K562 (cell line): ENCODE data around the gene DGCR2. TPM values are rescaled to one million over a fixed set of nuclear protein-coding genes. Genes with fewer than 3 reads are reported as not detected.

ENCODE experiments used
- ATAC-seq: fragments of 200-7000 bp; cut with Tn5 transposase; 3 replicates; pipeline ENCODE4 v1.9.1; 2020; ENCODE audit warnings: moderate library complexity
- BruUV-seq: library from RNA; stranded (reverse); fragments of 400-500 nt; replicated peaks from 2 replicates; lab custom pipeline; 2021; lab: Mats Ljungman, UMichigan
- CTCF ChIA-PET: fragments of 300-600 bp; formaldehyde crosslinking; extraction: SDS; loops from one replicate; lab custom pipeline; 2021; ENCODE audit warnings: low intra/inter-chr PET ratio; lab: Yijun Ruan, JAX
- POLR2A ChIA-PET: fragments of 300-600, 350-650 bp; sonication (Branson Sonifier 250); formaldehyde crosslinking; extraction: SDS; loops from one replicate; lab custom pipeline; 2021; ENCODE audit warnings: antibody characterized with exemption, inconsistent platforms; lab: Yijun Ruan, JAX
- DNase-seq, 4 experiments: peaks; one replicate each; pipeline versions ENCODE4 v3.0.0 to v3.0.0-alpha.2; 2011 to 2018; ENCODE audit warnings: low spot score in 3 of 4, mixed read lengths in 3 of 4; ENCODE audit errors: extremely low read depth in 1 of 4
- FAIRE-seq: peaks from 2 replicates; lab custom pipeline; 2011; peaks lifted over from hg19 to GRCh38; lab: Jason Lieb, UNC
- H2AFZ ChIP-seq: 2 replicates; pipeline ENCODE4 v1.6.0; 2011; ENCODE audit warnings: low read depth, low read length, control low read depth, inconsistent platforms
- H3K27ac ChIP-seq: fragments of 200-600 bp; 3 replicates; pipeline ENCODE4 v1.8.0; 2011; ENCODE audit warnings: low read depth, mild to moderate bottlenecking, control low read depth, inconsistent platforms, low read length, moderate library complexity, mixed read lengths; ENCODE audit errors: extremely low read depth
- H3K27me3 ChIP-seq, 2 experiments: fragments of 300-600 bp in 1 of 2; 2 replicates in 1 of 2; 3 replicates in 1 of 2; pipeline versions ENCODE4 v1.6.0 to v1.8.0; 2011; ENCODE audit warnings: inconsistent platforms in 2 of 2, low read length in 2 of 2, mild to moderate bottlenecking in 1 of 2, mixed read lengths in 1 of 2, moderate library complexity in 1 of 2; ENCODE audit not compliant: control insufficient read depth in 2 of 2, insufficient read depth in 2 of 2
- H3K36me3 ChIP-seq: fragments of 300-600 bp; 3 replicates; pipeline ENCODE4 v1.8.0; 2011; ENCODE audit warnings: mild to moderate bottlenecking, low read length, inconsistent platforms; ENCODE audit not compliant: control insufficient read depth, insufficient read depth
- H3K4me1 ChIP-seq, 2 experiments: fragments of 200-600 bp in 1 of 2; replicated peaks in 1 of 2; 2 replicates in 1 of 2; 3 replicates in 1 of 2; pipeline versions ENCODE4 v1.5.1 to v1.8.0; 2011; ENCODE audit warnings: inconsistent platforms in 2 of 2, low read length in 2 of 2, mild to moderate bottlenecking in 1 of 2, mixed read lengths in 1 of 2, moderate library complexity in 1 of 2; ENCODE audit not compliant: control insufficient read depth in 2 of 2, insufficient read depth in 2 of 2
- H3K4me2 ChIP-seq: 2 replicates; pipeline ENCODE4 v1.6.1; 2011; ENCODE audit warnings: low read length, control low read depth, inconsistent platforms, mixed read lengths; ENCODE audit not compliant: insufficient read depth
- H3K4me3 ChIP-seq: fragments of 200-600 bp; sonication (generic), shearing (Covaris generic); 2 replicates; pipeline ENCODE4 v1.5.1; 2016; ENCODE audit warnings: control low read depth, inconsistent platforms
- H3K79me2 ChIP-seq: fragments of 200-600 bp; 3 replicates; pipeline ENCODE4 v1.8.0; 2011; ENCODE audit warnings: low read length, inconsistent platforms; ENCODE audit not compliant: control insufficient read depth, insufficient read depth
- H3K9ac ChIP-seq, 2 experiments: 2 replicates each; pipeline versions ENCODE4 v1.6.0 to v1.6.1; 2011; ENCODE audit warnings: low read depth in 2 of 2, low read length in 2 of 2, control low read depth in 1 of 2, inconsistent platforms in 1 of 2, mild to moderate bottlenecking in 1 of 2, mixed read lengths in 1 of 2; ENCODE audit not compliant: insufficient read depth in 1 of 2
- H3K9me1 ChIP-seq: one replicate; pipeline ENCODE4 v1.6.0; 2011; ENCODE audit warnings: inconsistent platforms, mild to moderate bottlenecking, low read length, moderate library complexity; ENCODE audit not compliant: control insufficient read depth, insufficient read depth
- H3K9me3 ChIP-seq: replicated peaks from 2 replicates; pipeline ENCODE4 v1.5.1; 2011; ENCODE audit warnings: low read depth, low read length, inconsistent platforms; ENCODE audit not compliant: control insufficient read depth, insufficient read depth
- H4K20me1 ChIP-seq: replicated peaks from 2 replicates; pipeline ENCODE4 v1.6.1; 2011; ENCODE audit warnings: low read length, inconsistent platforms, mixed read lengths; ENCODE audit not compliant: control insufficient read depth, insufficient read depth
- ATF1 ChIP-seq, 2 experiments: fragments of 450-650 bp in 1 of 2; IDR thresholded peaks; 2 replicates each; pipeline ENCODE4 v1.6.1; 2016; ENCODE audit warnings: missing compliant biosample characterization in 1 of 2, missing genetic modification characterization in 1 of 2
- CBX3 ChIP-seq, 2 experiments: IDR thresholded peaks; 1 replicate in 1 of 2; 2 replicates in 1 of 2; pipeline ENCODE4 v1.6.1; 2012; ENCODE audit warnings: inconsistent platforms in 2 of 2, low read length in 2 of 2, borderline replicate concordance in 1 of 2, control low read depth in 1 of 2
- CBX5 ChIP-seq: IDR thresholded peaks from 2 replicates; pipeline ENCODE4 v1.6.1; 2014; ENCODE audit warnings: low read depth, borderline replicate concordance
- FOXJ2 ChIP-seq: fragments of 200-800 bp; sonication (Bioruptor generic); IDR thresholded peaks from 2 replicates; pipeline ENCODE4 v1.6.1; 2016; ENCODE audit warnings: missing genetic modification characterization, missing compliant biosample characterization
- ID3 ChIP-seq, 2 experiments: fragments of 250-450 bp in 1 of 2; fragments of 450-650 bp in 1 of 2; sonication (Bioruptor Pico) in 1 of 2; IDR thresholded peaks; 2 replicates each; pipeline versions ENCODE4 v1.6.1 to v1.8.0; 2016 to 2021; ENCODE audit warnings: mild to moderate bottlenecking in 2 of 2, moderate library complexity in 2 of 2, missing compliant biosample characterization in 1 of 2, missing genetic modification characterization in 1 of 2
- JUND ChIP-seq, 2 experiments: IDR thresholded peaks; 2 replicates in 1 of 2; 3 replicates in 1 of 2; pipeline ENCODE4 v1.6.1; 2011; ENCODE audit warnings: borderline replicate concordance in 2 of 2, low read depth in 2 of 2, low read length in 2 of 2, improper control_type of control experiment in 1 of 2, missing biosample characterization in 1 of 2, missing genetic modification characterization in 1 of 2, missing genetic modification reagents in 1 of 2
- KLF13 ChIP-seq: fragments of 450-650 bp; IDR thresholded peaks from 2 replicates; pipeline ENCODE4 v1.6.1; 2016; ENCODE audit warnings: missing genetic modification characterization, low read depth, mild to moderate bottlenecking, missing compliant biosample characterization, moderate library complexity, borderline replicate concordance
- RFX1 ChIP-seq: fragments of 450-650 bp; IDR thresholded peaks from 2 replicates; pipeline ENCODE4 v1.6.1; 2016; ENCODE audit warnings: mild to moderate bottlenecking, moderate library complexity
- TAF15 ChIP-seq: fragments of 200-400 bp; formaldehyde crosslinking; IDR thresholded peaks from 2 replicates; pipeline ENCODE4 v1.6.1; 2017; ENCODE audit warnings: mild to moderate bottlenecking, low read depth, low read length, moderate library complexity
- ZBTB7A ChIP-seq: IDR thresholded peaks from 2 replicates; pipeline ENCODE4 v1.6.1; 2011; ENCODE audit warnings: low read depth, mild to moderate bottlenecking, low read length, moderate library complexity, borderline replicate concordance; ENCODE audit not compliant: control insufficient read depth
- ZNF12 ChIP-seq: sonication (generic); formaldehyde crosslinking; IDR thresholded peaks from 2 replicates; pipeline ENCODE4 v1.4.0; 2020; ENCODE audit warnings: mild to moderate bottlenecking, missing genetic modification reagents
- ZNF740 ChIP-seq, 3 experiments: fragments of 200-800 bp in 1 of 3; sonication (Bioruptor generic) in 1 of 3; sonication (generic) in 1 of 3; formaldehyde crosslinking in 1 of 3; IDR thresholded peaks; 2 replicates each; pipeline versions ENCODE4 v1.6.1 to v1.8.0; 2016 to 2022; ENCODE audit warnings: mild to moderate bottlenecking in 2 of 3, missing compliant biosample characterization in 2 of 3, missing genetic modification characterization in 2 of 3, missing genetic modification reagents in 1 of 3
- WGBS: fragments of 100-300 bp; shearing (Covaris generic); methylation state at CpG from one replicate; pipeline ENCODE4 v1.1.6; 2016; ENCODE audit warnings: low coverage, mixed read lengths; ENCODE audit not compliant: insufficient coverage; ENCODE audit errors: missing lambda C conversion rate; 5-methylcytosine and 5-hydroxymethylcytosine counted together
- in situ Hi-C: fragments of 300-500 bp; cut with MboI; formaldehyde crosslinking; loops from 4 replicates; pipeline ENCODE4 v1.15.0; 2018; ENCODE audit warnings: inconsistent platforms, mixed read lengths
- intact Hi-C: fragments of 100-400 bp; cut with micrococcal nuclease; formaldehyde crosslinking; loops from 2 replicates; pipeline ENCODE4 v1.14.2; 2022
- polyA plus RNA-seq, 8 experiments: library from polyadenylated mRNA; depleted of rRNA in 4 of 8; stranded (reverse) in 5 of 8; unstranded in 3 of 8; fragments of >200 nt; fragmentation: Nextera tagmentation in 2 of 8; fragmentation: Illumina TruSeq in 1 of 8; extraction: Ambion mirVana in 2 of 8; extraction: Trizol in 1 of 8; gene quantifications; 2 replicates each; pipeline versions ENCODE4 v1.2.1 to v1.2.3, GENCODE V29; 2011 to 2014; ENCODE audit warnings: inconsistent platforms in 1 of 8, missing spikeins in 1 of 8
- total RNA-seq, 7 experiments: library from RNA; depleted of rRNA in 6 of 7; stranded (reverse); fragments of >200 nt in 6 of 7; fragmentation: Illumina TruSeq in 2 of 7; extraction: Trizol in 2 of 7; gene quantifications; 2 replicates each; pipeline versions ENCODE4 v1.2.1 to v1.2.3, GENCODE V29; 2011 to 2021; ENCODE audit warnings: low replicate concordance in 1 of 7
- TF ChIP-seq, protein P1 (sequence below): sonication (generic); formaldehyde crosslinking; IDR thresholded peaks from 2 replicates; pipeline ENCODE4 v1.9.0; 2022; ENCODE audit warnings: mild to moderate bottlenecking, missing genetic modification reagents
- TF ChIP-seq, protein P2 (sequence below): sonication (generic); formaldehyde crosslinking; IDR thresholded peaks from 2 replicates; pipeline ENCODE4 v1.8.1; 2022; ENCODE audit warnings: missing genetic modification reagents

Gene DGCR2
- total and polyA plus RNA-seq, 9 of the 15 experiments (the other 6 are each of a cell fraction or from before 2014, with no cell fraction given), result 0.69 to 101 (median 56.4) TPM

DNA sequence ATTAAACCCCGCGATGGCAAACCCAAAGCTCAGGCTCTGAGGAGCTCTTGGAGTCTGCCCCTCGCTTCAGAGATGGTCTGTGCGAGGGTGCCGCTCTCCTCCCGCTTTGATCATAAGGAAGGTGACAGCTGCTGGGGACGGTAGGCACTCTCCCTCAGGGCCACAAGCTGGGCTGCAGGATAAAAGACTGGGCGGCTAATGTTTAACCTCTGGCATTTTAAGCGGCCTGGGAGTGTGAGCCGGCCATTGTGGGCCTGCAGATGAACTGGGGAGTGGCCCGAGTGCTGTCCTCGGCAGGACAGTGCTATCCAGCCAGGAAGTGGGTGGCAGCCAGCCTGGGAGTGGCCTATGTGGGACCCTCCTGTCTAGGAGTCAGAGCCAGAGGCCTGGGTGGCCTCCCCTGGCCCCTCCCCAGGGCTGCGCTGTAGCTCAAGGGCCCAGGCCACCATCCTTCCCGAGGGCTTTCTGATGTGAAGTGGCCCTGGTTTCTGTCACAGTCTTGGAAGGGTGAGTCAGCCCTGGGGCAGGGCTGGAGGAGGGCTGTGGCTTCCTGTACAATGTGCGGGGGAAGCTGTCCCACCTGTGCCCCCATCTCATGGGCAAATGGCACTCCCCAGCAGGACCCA is 127.4 kb downstream of the DGCR2 start:
- no peaks in the 10 kb centered on the region for H3K9me3 ChIP-seq
- no peaks in the 10 kb centered on the region for H3K79me2 ChIP-seq
- BruUV-seq, result no TSS peak
- no peak overlapping the region for H3K4me2 ChIP-seq
- no peak overlapping the region for H2AFZ ChIP-seq
- no peaks in the 10 kb centered on the region for H3K9me1 ChIP-seq
- ATAC-seq (peak; percentile 22), DNase-seq (peak in 2 of 4 experiments; percentile 32 to 37), FAIRE-seq (no peak)
- WGBS, result under 1% methylated on average over 15 of the region's 15 CpGs
- POLR2A ChIA-PET, result interaction anchor here (0.9 to 3.3 kb wide), 5 partner anchors 9 to 185 kb away, joined by 3 to 27 read pairs (median 5); no protein-coding TSS in a partner anchor
- no peak overlapping the region for H3K4me3 ChIP-seq
- peaks cover 40% of the 10 kb centered on the region for H4K20me1 ChIP-seq
- H3K27me3 ChIP-seq, result peaks cover 97 to 100% of the 10 kb centered on the region in 2 experiments
- peaks cover 0 to 14% of the 10 kb centered on the region in 2 experiments; a peak in 1 of 5 replicates for H3K4me1 ChIP-seq
- intact Hi-C loops, result no loop called here
- H3K9ac ChIP-seq, result no peak overlapping the region
- no peaks in the 10 kb centered on the region for H3K36me3 ChIP-seq
- in situ Hi-C loops, result loop anchor here (25.0 kb wide), 1 partner anchor 208 kb away; no protein-coding TSS in a partner anchor
- CTCF ChIA-PET, result no interaction called here
- H3K27ac ChIP-seq, result no peak overlapping the region
- TF ChIP-seq CBX5 (no peak), ZNF740 (CRISPR knock-in tag; IDR thresholded peaks at IDR 0.05) (0 out of 2 replicates have a peak, but pooled peaks have one; percentile 46), ZNF740 (tag; IDR thresholded peaks at IDR 0.05) (no peak), FOXJ2 (tag) (no peak), ID3 (CRISPR knock-in tag; IDR thresholded peaks at IDR 0.05) (no peak), ID3 (tag; IDR thresholded peaks at IDR 0.05) (0 out of 2 replicates have a peak, but pooled peaks have one; percentile 64), ZNF12 (0 out of 2 replicates have a peak, but pooled peaks have one; percentile 6), KLF13 (tag) (peak; percentile 46; the same call in 1 of the 2 replicates), TAF15 (0 out of 2 replicates have a peak, but pooled peaks have one; percentile 62), CBX3 (IDR thresholded peaks at IDR 0.05; ENCODE audit: borderline replicate concordance in 1 of 2, low read length in 2 of 2) (peak in 1 of 2 experiments; percentile 40; a peak in 1 of 3 replicates), ZBTB7A (peak; percentile 18; the same call in 1 of the 2 replicates), RFX1 (no peak), ATF1 (CRISPR knock-in tag; IDR thresholded peaks at IDR 0.05) (peak; percentile 43; the same call in 1 of the 2 replicates), ATF1 (tag; IDR thresholded peaks at IDR 0.05) (no peak), JUND (IDR thresholded peaks at IDR 0.05; ENCODE audit: borderline replicate concordance, low read depth, low read length) (no peak), JUND (tag; IDR thresholded peaks at IDR 0.05; ENCODE audit: borderline replicate concordance, low read depth, low read length) (0 out of 3 replicates have a peak, but pooled peaks have one; percentile 15)
- TF ChIP-seq, protein P1, sequence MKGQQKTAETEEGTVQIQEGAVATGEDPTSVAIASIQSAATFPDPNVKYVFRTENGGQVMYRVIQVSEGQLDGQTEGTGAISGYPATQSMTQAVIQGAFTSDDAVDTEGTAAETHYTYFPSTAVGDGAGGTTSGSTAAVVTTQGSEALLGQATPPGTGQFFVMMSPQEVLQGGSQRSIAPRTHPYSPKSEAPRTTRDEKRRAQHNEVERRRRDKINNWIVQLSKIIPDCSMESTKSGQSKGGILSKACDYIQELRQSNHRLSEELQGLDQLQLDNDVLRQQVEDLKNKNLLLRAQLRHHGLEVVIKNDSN (CRISPR knock-in tag), result no peak
- TF ChIP-seq, protein P2, sequence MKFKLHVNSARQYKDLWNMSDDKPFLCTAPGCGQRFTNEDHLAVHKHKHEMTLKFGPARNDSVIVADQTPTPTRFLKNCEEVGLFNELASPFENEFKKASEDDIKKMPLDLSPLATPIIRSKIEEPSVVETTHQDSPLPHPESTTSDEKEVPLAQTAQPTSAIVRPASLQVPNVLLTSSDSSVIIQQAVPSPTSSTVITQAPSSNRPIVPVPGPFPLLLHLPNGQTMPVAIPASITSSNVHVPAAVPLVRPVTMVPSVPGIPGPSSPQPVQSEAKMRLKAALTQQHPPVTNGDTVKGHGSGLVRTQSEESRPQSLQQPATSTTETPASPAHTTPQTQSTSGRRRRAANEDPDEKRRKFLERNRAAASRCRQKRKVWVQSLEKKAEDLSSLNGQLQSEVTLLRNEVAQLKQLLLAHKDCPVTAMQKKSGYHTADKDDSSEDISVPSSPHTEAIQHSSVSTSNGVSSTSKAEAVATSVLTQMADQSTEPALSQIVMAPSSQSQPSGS (CRISPR knock-in tag), result no peak
